Activated T-cell treated with anti-CD3 and anti-CD28 coated beads, Interleukin-2, amount 50 U/mL, for 4 hours (primary cell): ENCODE measurements around the gene MOGAT3. TPM values are rescaled to one million over a fixed set of nuclear protein-coding genes. Genes with fewer than 3 reads are reported as not detected.
"Not testable (repeated sequence)": the region's sequence is repeated elsewhere in the genome, so short reads cannot be mapped to it uniquely, and the experiment has no call there.

Experiments used
- ATAC-seq, 2 donors: fragments of 200-7000 bp; cut with Tn5 transposase; one replicate each; pipeline ENCODE4 v1.10.0; 2021
- DNase-seq: peaks from one replicate; pipeline ENCODE4 v3.0.0-alpha.2; 2020
- H3K27me3 Mint-ChIP-seq: one replicate; pipeline ENCODE4 v1.8.0; 2021; ENCODE audit warnings: low read depth, mixed read lengths
- H3K36me3 Mint-ChIP-seq: one replicate; pipeline ENCODE4 v1.8.0; 2022; ENCODE audit warnings: mixed read lengths; ENCODE audit not compliant: insufficient read depth
- H3K4me1 Mint-ChIP-seq: one replicate; pipeline ENCODE4 v1.8.0; 2021; ENCODE audit warnings: low read depth, mixed read lengths
- H3K4me3 Mint-ChIP-seq: one replicate; pipeline ENCODE4 v1.8.0; 2021; ENCODE audit warnings: mild to moderate bottlenecking, moderate library complexity, mixed read lengths
- H3K9me3 Mint-ChIP-seq: one replicate; pipeline ENCODE4 v1.8.0; 2021; ENCODE audit warnings: mixed read lengths
- total RNA-seq, 3 donors: library from RNA; stranded (reverse); gene quantifications; one replicate each; pipeline ENCODE4 v1.2.1, GENCODE V29; 2021

The MOGAT3 gene
- total RNA-seq, 3 donors from 2014 or later = not detected

- Mint-ChIP-seq H3K9me3 (no peaks in the 10 kb centered on the region), H3K27me3 (no peaks in the 10 kb centered on the region), H3K36me3 (peaks cover 14% of the 10 kb centered on the region)
Observed at GRCh38 chr7:101218236-101219125, 17.6 kb upstream of the MOGAT3 start.

GRCh38 chr7:101217388-101218235 lies 16.8 kb upstream of the MOGAT3 start, which contains the start of the genes PLOD3 and ZNHIT1:
PLOD3 (minus strand) TSS chr7:101217581; CDS start chr7:101217274, 307 bp downstream.
ZNHIT1 (plus strand) TSS chr7:101218165; CDS start chr7:101218196, 31 bp downstream.
- no peaks in the 10 kb centered on the region for H3K9me3 Mint-ChIP-seq
- H3K4me3 Mint-ChIP-seq = peak within 1 kb of the TSS; percentile 97
- H3K4me1 Mint-ChIP-seq = peaks cover 38% of the 10 kb centered on the region
- peaks cover 14% of the 10 kb centered on the region for H3K36me3 Mint-ChIP-seq
- DNase-seq (peak; percentile 95), ATAC-seq (peak; percentile 74 to 80)
- H3K27me3 Mint-ChIP-seq = no peaks in the 10 kb centered on the region

More at GRCh38 chr7:101218236-101219125, 17.6 kb upstream of the MOGAT3 start:
- Mint-ChIP-seq H3K4me3 (peak overlapping the region; percentile 97), H3K4me1 (peaks cover 38% of the 10 kb centered on the region)
- DNase-seq (no peak), ATAC-seq (no peak)

- H3K36me3 Mint-ChIP-seq = peaks cover 11% of the 10 kb centered on the region
- H3K4me1 Mint-ChIP-seq = peaks cover 35% of the 10 kb centered on the region
- peak overlapping the region; percentile 97 for H3K4me3 Mint-ChIP-seq
- H3K9me3 Mint-ChIP-seq = no peaks in the 10 kb centered on the region
- DNase-seq (no peak), ATAC-seq (peak in 1 of 2 donors; percentile 15)
- H3K27me3 Mint-ChIP-seq = no peaks in the 10 kb centered on the region
Observed at GRCh38 chr7:101216860-101217387, 16.1 kb upstream of the MOGAT3 start.

GRCh38 chr7:101216001-101216859 lies 15.4 kb upstream of the MOGAT3 start:
- Mint-ChIP-seq H3K36me3 (peaks cover 7% of the 10 kb centered on the region), H3K9me3 (no peaks in the 10 kb centered on the region), H3K27me3 (no peaks in the 10 kb centered on the region), H3K4me3 (peak overlapping the region; percentile 97), H3K4me1 (peaks cover 30% of the 10 kb centered on the region)
- no peak for ATAC-seq
- no peak for DNase-seq

DNA sequence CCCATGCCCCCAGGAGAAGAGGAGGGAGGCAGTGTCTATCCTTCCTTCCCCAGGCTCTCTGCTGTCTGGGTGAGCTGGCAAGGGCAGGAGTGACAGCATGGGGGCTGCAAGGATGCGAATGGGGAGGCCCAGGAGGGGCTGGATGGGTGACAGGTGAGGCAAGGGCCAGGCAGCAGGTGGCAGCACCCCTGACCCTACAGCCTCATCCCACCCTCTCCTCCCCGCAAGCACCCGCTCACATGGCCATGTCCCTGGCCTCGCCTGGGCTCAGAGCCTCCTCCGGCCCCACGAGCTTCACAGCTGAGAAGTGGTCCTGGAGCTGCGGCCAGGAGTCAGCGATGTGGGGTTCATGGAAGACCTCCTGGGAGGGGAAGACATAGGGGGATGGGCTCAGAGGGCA lies 11.2 kb upstream of the MOGAT3 start:
- Mint-ChIP-seq H3K4me1 (peaks cover 10% of the 10 kb centered on the region), H3K9me3 (no peaks in the 10 kb centered on the region), H3K27me3 (no peaks in the 10 kb centered on the region), H3K4me3 (no peak overlapping the region), H3K36me3 (peaks cover 15% of the 10 kb centered on the region)
- no peak for DNase-seq
- no peak for ATAC-seq

DNA sequence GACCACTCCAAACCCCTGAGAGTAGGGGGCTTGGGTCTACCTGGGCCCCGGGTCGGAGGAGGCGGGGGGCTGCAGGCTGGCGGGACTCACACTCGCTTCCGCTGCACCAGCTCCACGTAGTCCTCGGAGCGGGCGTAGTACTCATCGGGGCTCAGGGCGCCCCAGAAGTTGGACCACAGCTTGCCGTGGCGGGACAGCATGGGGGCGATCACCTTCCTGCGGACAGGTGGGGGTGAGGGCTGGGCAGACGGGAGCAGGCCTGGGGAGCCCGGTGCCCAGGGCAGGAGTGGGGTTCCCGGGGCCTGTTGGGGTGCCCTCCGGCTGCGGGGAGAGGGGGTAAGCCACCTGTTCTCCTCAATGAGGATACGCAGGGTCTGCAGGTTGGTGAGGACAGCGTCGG lies 10.7 kb upstream of the MOGAT3 start:
- Mint-ChIP-seq H3K27me3 (no peaks in the 10 kb centered on the region), H3K4me3 (no peak overlapping the region), H3K9me3 (no peaks in the 10 kb centered on the region), H3K36me3 (peaks cover 15% of the 10 kb centered on the region), H3K4me1 (peaks cover 6% of the 10 kb centered on the region)
- DNase-seq = no peak
- ATAC-seq = no peak

- H3K4me3 Mint-ChIP-seq = no peak overlapping the region
- H3K36me3 Mint-ChIP-seq = peaks cover 14% of the 10 kb centered on the region
- no peaks in the 10 kb centered on the region for H3K27me3 Mint-ChIP-seq
- no peak for DNase-seq
- H3K4me1 Mint-ChIP-seq = no peaks in the 10 kb centered on the region
- no peaks in the 10 kb centered on the region for H3K9me3 Mint-ChIP-seq
- ATAC-seq = no peak
Observed at GRCh38 chr7:101210143-101210542, 9.3 kb upstream of the MOGAT3 start.

DNA sequence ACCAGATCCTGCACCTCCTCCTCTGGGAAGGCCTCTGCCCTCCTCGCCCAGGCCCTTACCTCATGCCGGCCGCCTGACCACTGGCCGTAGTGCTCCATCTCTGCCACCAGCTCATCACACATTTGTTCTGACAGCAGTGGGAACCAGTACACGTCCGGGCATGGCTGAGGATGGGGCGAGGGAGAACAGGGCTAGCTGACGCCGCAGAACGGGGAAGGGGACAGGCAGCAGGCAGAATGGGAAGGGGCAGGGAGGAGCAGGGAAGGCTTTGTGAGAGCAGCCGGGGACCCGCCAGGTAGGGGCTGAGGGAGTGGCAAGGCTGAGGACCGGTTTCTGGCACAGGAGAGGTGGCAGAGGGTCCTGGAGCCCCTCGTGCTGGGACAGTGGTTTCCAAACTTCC lies 8.0 kb upstream of the MOGAT3 start:
- Mint-ChIP-seq H3K36me3 (peaks cover 10% of the 10 kb centered on the region), H3K9me3 (no peaks in the 10 kb centered on the region), H3K4me1 (peaks cover 3% of the 10 kb centered on the region), H3K27me3 (peaks cover under 1% of the 10 kb centered on the region), H3K4me3 (no peak overlapping the region)
- DNase-seq = no peak
- no peak for ATAC-seq

DNA sequence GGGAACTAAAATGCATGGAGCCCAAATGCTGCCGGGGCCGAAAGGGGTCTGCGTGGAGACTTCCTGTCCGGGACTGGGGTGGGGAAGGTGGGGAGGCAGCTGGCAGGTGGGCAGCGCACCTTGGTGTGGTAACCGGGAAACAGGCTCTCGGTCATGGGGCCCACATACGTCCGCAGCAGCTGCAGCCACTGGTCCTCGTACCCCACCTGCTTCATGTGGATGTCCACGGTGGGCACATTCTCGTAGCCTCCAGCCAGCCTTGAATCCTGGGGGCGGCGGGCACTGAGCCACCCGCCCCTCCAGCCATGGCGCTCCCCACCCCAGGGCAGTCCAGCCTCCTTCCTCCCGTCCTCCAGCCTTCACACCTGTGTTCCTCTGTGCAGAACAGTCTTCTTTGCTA lies 6.6 kb upstream of the MOGAT3 start:
- DNase-seq (no peak), ATAC-seq (no peak)
- peaks cover 9% of the 10 kb centered on the region for H3K4me1 Mint-ChIP-seq
- H3K4me3 Mint-ChIP-seq = no peak overlapping the region
- H3K36me3 Mint-ChIP-seq = peaks cover 10% of the 10 kb centered on the region
- H3K9me3 Mint-ChIP-seq = no peaks in the 10 kb centered on the region
- H3K27me3 Mint-ChIP-seq = peaks cover 8% of the 10 kb centered on the region

- Mint-ChIP-seq H3K36me3 (peaks cover 10% of the 10 kb centered on the region), H3K4me3 (no peak overlapping the region), H3K9me3 (no peaks in the 10 kb centered on the region), H3K27me3 (peaks cover 10% of the 10 kb centered on the region), H3K4me1 (peaks cover 9% of the 10 kb centered on the region)
- ATAC-seq (no peak), DNase-seq (no peak)
Observed at GRCh38 chr7:101206665-101207042, 5.8 kb upstream of the MOGAT3 start.

GRCh38 chr7:101205901-101206664 lies 5.2 kb upstream of the MOGAT3 start:
- H3K27me3 Mint-ChIP-seq = peaks cover 16% of the 10 kb centered on the region
- ATAC-seq = no peak
- H3K36me3 Mint-ChIP-seq = peaks cover 10% of the 10 kb centered on the region
- H3K4me1 Mint-ChIP-seq = peaks cover 9% of the 10 kb centered on the region
- DNase-seq = no peak
- no peaks in the 10 kb centered on the region for H3K9me3 Mint-ChIP-seq
- H3K4me3 Mint-ChIP-seq = no peak overlapping the region

GRCh38 chr7:101203740-101204738 lies 3.2 kb upstream of the MOGAT3 start:
- ATAC-seq, DNase-seq: not testable (repeated sequence)

More at GRCh38 chr7:101203740-101204738, 3.2 kb upstream of the MOGAT3 start:
- peaks cover 13% of the 10 kb centered on the region for H3K4me1 Mint-ChIP-seq
- H3K4me3 Mint-ChIP-seq = peak overlapping the region; percentile 75
- peaks cover 28% of the 10 kb centered on the region for H3K27me3 Mint-ChIP-seq
- not testable (repeated sequence) for H3K36me3 Mint-ChIP-seq, H3K9me3 Mint-ChIP-seq
